MV-4-11 (cell line): Measurements from ENCODE around the gene SULF2.

Experiments used
- DNase-seq: peaks from one replicate; lab custom pipeline; 2025; lab: John Stamatoyannopoulos, UW

SULF2 gene

GRCh38 chr20:47735412-47736400, 49.6 kb downstream of the SULF2 start:
- peak; percentile 90 for DNase-seq

DNA sequence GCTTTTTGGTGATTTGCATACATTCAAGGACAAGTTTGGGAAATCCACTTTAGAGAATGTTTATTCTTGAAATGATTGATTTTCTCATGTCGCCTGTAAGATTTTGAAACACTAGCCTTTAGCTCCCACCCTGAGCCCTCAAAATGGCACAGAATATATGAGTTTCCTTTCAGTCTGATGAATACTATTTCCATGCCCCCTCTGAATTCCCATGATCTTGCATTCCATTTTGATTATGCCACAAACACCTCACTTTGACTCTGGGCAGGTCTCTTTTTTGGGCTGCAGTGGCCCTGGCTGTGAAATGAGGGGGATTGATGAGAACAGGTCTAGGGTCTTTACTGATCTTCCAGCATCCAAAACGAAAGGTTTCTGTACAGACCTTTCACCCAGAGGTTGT, 50.4 kb downstream of the SULF2 start:
- no peak for DNase-seq

GRCh38 chr20:47733892-47734291, 51.4 kb downstream of the SULF2 start:
- DNase-seq, result no peak

DNA sequence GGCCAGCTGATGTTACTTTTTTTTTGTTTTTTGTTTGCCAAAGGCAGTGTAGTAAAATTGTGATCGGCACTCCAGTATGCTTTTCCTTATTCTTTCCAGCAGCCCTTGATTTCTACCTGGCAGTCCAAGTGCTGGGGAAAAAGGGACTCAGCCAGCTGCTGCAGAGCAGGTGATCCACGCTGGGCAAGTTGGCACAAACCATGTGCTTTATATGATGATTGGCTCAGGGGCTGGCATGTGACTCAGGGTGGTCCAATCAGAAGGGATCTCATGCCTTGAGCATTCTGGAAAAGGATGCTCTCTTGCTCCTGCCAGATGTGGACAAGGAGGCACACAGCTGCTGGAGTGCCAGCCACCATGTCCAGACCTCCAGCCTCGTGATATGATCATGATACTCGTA, 54.5 kb downstream of the SULF2 start:
- DNase-seq, result no peak

- no peak for DNase-seq
Observed at GRCh38 chr20:47729472-47729871, 55.8 kb downstream of the SULF2 start.

GRCh38 chr20:47727909-47728361, 57.3 kb downstream of the SULF2 start:
- no peak for DNase-seq

DNA sequence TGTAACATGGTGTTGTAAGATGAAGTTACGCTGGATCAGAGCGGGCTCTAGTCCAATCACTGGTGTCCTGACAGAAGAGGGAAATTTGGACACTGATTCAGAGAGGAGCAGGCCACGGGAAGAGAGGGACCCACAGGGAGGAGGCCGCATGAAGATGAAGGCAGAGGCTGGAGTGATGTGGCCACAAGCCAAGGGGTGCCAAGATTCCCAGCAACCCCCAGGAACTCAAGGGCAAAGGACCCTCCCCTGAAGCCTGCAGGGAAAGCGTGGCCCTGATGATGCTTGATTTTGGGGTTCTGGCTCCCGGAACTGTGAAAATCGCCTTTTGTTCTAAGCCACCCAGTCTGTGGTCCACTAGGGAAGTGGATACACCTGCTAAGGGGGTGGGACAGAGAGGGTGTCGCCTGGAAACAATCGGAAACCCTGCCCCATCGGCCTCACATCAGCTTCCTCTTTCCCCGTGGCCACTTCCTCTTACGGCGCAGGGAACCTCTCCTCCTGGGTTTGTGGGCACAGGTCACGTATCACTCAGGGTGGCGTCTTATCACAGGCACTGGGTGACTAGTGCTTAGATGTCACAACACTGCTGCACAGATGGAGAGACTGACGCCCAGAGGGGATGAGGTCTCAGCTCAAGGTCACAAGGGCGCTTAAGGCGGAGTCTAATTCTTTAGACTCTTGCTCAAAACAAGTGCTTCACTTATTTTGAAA, 58.0 kb downstream of the SULF2 start:
- DNase-seq, result peak; percentile 100

DNA sequence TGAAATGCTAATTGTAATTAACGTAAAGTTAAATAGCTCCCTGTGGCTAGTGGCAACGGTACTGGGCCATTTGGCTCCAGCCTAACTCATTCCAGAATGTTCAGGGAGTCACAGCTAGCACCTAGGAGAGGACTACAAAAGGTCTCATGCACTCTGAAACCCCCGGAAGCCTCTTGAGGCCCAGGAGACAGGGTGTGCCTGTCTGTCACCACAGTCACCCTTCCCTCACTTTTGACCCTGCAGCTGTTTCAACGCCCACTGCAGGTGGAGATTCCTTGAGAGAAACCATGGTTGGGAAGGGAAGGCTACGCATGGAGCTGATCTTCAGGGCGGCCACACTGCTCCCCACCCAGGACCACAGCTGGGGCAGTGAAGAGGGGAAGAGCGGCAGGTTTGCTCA, 58.6 kb downstream of the SULF2 start:
- DNase-seq, result no peak

DNA sequence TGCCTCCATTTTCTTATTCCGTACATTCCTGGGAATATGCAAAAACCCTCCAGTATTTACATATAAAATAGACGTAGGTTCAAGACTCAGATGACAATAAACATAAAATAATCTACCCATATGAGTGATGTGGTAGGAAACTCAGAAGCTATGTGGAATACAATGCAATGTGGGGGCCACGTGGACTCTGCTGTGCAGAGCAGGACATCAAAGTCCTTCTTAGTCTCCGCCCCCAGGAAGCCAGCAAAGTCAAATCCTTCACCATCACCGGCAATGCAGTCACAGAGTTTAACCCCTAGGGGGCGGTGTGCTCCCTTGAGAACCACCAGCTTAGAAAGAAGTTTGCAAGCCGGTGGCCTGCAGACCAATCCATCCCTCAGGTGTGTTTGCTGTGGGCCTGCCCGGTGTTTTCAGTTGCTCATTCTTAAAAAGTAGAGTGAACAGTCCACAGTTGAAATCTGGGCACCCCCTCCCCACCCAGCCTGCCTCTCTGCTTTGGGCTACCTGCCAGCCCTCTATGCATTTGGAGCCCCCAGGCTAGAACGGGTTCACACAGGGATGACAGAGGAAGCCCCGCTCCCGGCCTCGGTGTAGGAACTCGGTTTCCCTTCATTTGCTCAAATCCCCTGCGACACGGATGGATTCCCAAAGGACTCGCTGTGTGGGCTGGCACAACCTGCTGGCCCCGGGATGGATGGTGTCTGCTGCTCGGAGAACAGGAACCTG, 59.9 kb downstream of the SULF2 start:
- DNase-seq, result peak; percentile 82

DNA sequence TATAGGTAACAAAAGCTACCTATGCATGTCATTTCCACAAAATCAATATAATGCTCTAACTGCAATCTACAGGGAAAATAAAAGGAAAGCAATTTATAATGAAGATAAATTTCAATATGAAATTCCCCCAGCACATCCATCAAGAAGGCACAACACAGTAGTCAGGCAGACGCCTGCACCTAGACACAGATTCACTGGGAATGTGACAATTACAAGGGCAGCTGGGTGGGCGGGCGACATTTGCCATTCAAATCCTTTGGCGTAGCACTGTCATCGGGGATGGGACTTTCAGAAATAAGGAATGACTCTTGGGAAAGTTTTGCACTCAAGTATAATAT, 60.4 kb downstream of the SULF2 start:
- DNase-seq, result no peak

DNA sequence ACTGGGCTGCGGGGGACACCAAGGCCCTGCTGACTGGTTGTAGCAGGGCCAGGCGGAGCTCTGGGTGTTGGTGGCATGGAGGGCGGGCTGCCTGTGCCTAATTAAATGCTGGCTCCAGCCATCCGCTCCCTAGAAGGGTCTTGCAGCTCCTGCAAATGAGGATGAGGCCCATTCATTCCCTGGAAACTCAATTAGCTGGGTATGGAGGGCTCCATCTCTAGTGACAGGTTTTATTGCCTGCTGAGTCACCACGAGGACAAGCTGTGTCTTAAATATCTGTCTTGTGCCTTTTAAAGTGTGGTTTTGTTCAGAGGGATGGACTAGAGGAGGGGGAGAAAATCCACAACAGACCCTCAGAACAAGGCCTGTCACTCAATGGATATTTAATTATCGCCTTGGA, 60.9 kb downstream of the SULF2 start:
- DNase-seq, result no peak

GRCh38 chr20:47723322-47723721, 62.0 kb downstream of the SULF2 start:
- DNase-seq, result no peak

GRCh38 chr20:47720636-47721427, 64.4 kb downstream of the SULF2 start:
- DNase-seq, result no peak

- DNase-seq, result no peak
Observed at GRCh38 chr20:47719625-47720024, 65.7 kb downstream of the SULF2 start.

- no peak for DNase-seq
Observed at GRCh38 chr20:47719211-47719610, 66.1 kb downstream of the SULF2 start.

GRCh38 chr20:47718398-47718797, 66.9 kb downstream of the SULF2 start:
- no peak for DNase-seq

- no peak for DNase-seq
Observed at GRCh38 chr20:47717421-47717820, 67.9 kb downstream of the SULF2 start.

DNA sequence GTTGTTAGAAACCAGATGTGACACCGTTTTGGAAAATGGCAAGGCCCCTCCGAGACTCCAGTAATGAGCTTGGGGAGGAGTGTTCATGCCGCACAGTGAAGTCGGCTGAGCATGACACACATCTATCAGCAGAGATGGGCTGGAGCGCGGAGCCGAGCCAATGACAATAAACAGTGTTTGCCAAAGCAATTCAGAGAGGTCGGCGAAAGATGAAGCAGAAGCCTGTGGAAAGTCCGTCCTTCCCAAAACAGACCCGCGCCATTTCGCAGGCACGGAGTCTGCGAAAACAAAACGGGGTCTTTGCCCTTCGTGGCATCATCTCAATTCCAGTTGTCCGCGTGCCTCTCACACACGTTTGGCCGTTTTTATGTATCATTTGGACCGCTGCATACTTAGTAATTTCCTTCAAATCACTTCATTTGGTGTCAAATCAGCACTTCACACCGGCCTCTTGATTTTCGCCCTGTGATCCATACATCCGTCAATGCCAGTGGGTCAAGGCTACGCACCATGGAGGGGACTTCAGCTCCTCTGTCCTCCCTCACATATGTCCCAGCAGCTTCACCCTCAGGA, 71.3 kb downstream of the SULF2 start:
- no peak for DNase-seq

DNA sequence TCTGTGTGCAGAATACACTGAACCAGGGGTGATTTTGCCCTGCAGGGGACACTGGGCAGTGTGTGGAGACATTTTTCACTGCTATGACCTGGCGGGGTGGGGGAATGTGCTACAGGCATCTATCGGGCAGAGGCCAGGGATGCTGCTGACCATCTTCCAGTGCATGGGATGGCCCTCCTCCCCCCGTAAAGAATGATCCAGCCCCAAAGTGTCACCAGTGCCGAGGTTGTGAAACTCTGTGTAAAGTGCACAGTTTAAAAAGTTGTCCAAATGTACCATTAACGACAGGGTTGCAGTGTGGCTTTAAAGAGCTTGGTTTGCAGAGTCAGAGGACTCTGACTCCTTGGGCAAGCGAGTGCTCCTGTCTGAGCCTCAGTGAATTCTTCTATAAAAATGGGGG, 72.1 kb downstream of the SULF2 start:
- DNase-seq, result no peak

DNA sequence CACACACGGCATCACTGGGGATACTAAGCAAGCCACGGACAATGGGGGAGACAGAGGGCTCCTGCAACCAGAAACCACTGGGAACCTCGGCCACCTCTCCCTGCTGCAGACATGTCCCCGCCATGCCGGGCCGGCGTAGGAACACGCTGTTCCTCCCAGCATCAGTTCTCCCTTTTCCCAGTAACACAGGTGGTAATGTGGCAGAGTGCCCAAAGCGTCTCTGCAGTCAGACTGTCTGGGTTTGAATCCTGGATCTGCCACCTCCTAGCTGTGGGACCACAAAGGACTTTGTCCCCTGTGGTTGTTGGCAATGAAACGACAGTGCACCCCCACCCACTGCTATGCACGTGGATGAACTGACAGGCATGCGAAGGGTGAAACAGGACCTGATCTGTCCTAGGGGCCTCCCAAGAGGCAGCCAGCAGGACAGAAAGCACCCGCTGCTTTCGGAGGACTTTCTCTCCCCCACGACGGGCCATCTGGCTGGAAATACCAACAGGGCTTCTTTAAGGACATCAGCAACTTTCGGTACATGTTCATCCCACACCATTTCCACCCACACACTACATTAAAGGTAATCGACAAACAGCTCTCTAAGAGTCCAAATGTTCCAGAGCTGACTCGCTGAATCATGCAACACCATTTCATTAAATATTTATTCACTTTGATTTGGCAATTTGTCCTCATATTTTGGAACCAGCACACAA, 74.1 kb downstream of the SULF2 start:
- no peak for DNase-seq

DNA sequence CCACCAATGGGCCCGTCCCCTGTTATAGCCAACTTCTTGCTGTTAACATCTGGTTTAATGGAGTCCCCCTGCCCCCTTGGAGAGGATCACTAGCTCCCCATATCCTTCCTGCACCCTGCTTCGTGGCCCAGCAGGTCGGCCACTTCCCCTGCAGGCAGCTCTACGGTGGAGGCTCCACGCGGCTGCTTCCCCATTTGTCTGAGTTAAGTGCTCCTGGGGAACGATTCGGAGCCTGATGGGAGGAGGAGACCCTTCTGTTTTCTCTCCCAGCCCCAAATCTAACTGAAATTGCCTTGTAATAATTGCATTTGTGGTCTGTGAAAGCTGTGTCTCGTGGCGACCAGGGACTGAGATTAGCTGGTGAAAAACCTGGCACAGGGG, 74.6 kb downstream of the SULF2 start:
- peak; percentile 37 for DNase-seq
